GM12873 (cell line): ENCODE data around the gene LEKR1.

ENCODE experiments used
- TF ChIP-seq, protein P1 (sequence below): IDR thresholded peaks from 2 replicates; pipeline ENCODE4 v1.5.1; 2012; ENCODE audit warnings: low read depth, mild to moderate bottlenecking, moderate library complexity, low read length, control low read depth; ENCODE audit not compliant: insufficient read depth; ENCODE audit errors: missing control alignments

Gene LEKR1

DNA sequence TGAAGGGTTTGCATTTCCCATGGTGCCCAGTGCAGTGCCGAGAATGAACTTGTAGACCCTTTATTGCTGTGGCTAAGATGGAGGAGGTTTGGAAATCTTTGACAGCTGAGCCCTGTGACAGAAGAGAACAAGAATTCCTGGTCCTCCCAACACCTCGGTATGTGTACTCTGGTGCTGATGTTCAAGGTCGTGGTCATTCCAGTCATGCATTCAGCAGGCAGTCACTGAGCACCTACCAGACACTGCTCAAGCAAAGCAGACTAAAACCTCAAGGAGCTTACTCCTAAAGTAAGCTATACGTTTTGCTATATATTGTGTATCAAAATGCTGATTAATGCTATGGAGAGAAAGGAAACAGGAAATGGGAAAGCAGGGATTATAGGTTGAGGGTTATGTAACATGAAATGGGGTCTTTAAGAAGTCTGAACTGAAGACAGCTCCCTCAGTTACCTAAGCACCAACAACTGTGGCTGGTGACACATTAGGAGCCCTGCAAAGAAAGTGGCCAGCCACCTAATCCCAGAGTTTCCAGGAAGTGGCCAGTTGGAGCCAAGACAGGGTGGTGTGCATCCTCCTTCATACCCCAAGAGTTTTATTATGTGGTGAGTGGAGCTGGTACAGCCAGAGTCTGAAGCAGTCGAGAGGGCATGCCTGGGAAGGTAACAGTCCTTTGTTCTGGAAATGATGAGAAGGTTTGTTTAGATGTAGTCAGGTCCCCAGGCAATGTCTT is 268.8 kb downstream of the LEKR1 start:
- TF ChIP-seq, protein P1, sequence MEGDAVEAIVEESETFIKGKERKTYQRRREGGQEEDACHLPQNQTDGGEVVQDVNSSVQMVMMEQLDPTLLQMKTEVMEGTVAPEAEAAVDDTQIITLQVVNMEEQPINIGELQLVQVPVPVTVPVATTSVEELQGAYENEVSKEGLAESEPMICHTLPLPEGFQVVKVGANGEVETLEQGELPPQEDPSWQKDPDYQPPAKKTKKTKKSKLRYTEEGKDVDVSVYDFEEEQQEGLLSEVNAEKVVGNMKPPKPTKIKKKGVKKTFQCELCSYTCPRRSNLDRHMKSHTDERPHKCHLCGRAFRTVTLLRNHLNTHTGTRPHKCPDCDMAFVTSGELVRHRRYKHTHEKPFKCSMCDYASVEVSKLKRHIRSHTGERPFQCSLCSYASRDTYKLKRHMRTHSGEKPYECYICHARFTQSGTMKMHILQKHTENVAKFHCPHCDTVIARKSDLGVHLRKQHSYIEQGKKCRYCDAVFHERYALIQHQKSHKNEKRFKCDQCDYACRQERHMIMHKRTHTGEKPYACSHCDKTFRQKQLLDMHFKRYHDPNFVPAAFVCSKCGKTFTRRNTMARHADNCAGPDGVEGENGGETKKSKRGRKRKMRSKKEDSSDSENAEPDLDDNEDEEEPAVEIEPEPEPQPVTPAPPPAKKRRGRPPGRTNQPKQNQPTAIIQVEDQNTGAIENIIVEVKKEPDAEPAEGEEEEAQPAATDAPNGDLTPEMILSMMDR: no peak
